Measurements from ENCODE around the gene MST1R.

MST1R gene

DNA sequence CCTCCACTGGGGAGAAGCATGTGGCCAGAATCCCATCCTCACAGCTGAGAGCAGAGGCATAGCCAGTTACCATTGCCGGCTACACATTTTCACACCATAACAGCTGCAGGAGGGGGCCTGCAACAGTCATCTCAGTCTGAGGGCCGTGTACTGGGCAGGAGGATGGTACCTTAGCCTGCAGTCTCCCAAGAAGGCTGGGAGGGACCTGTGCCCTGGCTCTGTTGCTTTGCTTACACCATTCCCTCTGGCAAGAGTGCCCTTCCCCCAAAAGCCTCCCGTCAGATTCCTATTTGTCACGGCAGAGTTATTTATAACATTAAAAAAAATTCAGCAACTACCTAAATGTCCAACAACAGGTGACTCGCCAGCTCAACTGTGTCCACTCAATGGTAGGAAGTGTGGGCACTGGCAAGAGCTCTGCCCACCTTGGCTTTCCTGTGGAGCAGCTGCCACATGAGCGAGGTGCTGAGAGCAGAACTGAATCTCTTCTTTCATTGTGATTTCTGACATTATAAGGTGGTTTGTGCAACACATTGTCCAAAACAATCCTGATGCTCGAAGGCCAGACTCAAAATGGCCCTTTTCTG, 38.4 kb downstream of the MST1R start:
- TF ChIP-seq, protein P1, sequence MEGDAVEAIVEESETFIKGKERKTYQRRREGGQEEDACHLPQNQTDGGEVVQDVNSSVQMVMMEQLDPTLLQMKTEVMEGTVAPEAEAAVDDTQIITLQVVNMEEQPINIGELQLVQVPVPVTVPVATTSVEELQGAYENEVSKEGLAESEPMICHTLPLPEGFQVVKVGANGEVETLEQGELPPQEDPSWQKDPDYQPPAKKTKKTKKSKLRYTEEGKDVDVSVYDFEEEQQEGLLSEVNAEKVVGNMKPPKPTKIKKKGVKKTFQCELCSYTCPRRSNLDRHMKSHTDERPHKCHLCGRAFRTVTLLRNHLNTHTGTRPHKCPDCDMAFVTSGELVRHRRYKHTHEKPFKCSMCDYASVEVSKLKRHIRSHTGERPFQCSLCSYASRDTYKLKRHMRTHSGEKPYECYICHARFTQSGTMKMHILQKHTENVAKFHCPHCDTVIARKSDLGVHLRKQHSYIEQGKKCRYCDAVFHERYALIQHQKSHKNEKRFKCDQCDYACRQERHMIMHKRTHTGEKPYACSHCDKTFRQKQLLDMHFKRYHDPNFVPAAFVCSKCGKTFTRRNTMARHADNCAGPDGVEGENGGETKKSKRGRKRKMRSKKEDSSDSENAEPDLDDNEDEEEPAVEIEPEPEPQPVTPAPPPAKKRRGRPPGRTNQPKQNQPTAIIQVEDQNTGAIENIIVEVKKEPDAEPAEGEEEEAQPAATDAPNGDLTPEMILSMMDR (conservative IDR thresholded peaks at IDR 0.05), result no peak
- no peak for TF ChIP-seq ZFX (IDR thresholded peaks at IDR 0.05)

DNA sequence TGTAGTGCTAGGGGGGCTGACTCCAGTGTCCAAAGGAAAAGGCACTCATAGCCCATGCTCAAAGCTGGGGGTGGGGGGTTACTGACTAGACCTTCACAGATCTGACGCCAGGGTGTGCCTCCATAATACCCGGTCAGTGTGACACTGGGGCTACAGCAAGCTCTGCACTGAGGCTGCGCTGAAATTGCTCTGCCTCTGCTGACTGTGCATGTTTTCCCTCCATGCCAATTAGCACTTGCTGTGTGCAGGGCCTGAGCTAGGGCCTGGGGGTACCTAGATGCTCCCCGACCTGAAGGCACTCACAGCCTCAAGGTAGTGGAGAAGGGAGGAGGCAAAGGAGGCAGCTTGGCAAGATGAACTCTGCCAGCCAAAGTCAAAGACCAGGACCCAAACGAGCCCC, 39.2 kb downstream of the MST1R start:
- H3K27ac ChIP-seq, result no peak overlapping the region
- no peak for TF ChIP-seq ZFX (IDR thresholded peaks at IDR 0.05)
- TF ChIP-seq, protein P1 (conservative IDR thresholded peaks at IDR 0.05), result no peak

More for the DNA sequence above, 38.4 kb downstream of the MST1R start:
- no peak overlapping the region for H3K27ac ChIP-seq

DNA sequence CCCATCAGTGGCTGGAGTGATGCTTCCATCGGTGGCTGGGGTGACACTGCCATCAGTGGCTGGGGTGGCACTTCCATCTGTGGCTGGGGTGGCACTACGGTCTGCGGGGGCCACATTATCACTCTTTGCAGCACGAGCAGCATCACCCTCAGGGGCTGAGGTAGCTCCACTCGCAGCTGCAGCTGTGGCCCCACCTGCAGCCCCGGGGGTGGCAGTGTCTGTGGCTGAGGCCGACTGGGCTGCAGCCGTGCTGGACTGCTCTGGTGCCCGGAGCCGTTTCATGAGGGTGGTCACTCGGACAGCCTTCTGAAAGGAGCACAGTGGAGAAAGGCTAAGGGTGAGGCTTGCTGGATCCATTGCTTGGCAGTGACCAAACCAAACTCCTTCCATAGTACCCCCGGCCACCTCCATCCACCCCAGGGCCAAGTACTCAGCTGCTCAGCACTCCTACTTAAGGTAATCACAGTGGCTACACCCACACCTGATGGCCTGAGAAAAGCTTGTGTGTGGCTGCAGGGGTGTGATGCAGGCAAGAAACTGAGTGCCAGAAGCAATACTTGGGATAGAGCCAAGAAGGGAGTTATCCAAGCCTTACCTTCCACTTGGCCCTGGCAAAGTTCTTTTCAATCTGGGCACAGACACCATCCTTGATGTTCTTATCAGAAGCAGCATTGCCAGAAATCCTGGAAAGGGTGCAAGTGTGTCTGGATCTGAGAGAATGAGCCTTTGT, 43.9 kb downstream of the MST1R start:
- TF ChIP-seq, protein P1 (conservative IDR thresholded peaks at IDR 0.05), result no peak
- TF ChIP-seq ZFX (IDR thresholded peaks at IDR 0.05), result no peak
- H3K27ac ChIP-seq, result no peak overlapping the region

DNA sequence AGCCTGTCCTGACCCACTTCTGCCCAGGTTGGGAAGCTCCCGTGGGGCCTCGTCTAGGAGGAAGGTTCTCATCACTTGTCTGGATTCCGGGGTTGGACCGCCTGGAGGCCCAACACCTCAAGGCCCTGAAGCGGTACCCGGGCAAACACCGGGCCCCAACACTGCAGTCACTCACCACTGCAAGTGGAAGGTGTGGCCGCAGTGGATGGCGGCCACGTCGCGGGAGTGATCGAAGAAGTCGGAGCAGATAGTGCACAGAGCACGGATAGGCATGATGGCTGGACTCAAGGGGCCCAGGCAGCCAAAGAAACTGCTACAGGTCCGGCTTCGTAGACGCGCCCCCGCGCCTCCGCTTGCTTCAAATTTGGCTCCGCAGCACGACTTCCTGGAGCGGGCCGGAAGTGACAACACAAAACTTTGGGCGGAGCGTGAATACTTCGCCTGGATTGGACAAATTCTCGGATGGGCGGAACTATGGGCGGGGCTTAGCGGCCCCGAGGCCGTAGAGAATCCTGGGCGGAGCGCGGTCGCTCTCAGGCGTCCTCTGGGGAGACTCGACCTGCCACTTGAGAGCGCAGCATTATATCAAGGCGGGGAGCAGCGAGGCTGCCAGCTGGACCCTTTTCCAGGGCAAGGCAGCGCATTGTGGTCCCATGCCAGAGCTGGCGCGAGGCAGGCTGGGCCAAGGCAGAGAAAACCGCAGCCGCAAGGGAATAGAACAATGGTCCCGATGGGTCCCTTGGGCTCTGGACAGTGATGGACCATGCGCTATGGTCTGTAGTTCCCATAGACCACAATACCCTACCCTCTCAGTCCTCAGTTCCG, 47.3 kb downstream of the MST1R start, which contains the start of gene TRAIP:
TSS of gene TRAIP (minus strand) at position 384 of the 825 bp plus-strand sequence. CDS start at position 273, 111 bp downstream.
- TF ChIP-seq, protein P1 (conservative IDR thresholded peaks at IDR 0.05), result no peak
- TF ChIP-seq ZFX (IDR thresholded peaks at IDR 0.05), result peak; percentile 59; the same call in 1 of the 2 replicates
- H3K27ac ChIP-seq, result peak within 1 kb of the TSS; percentile 80

DNA sequence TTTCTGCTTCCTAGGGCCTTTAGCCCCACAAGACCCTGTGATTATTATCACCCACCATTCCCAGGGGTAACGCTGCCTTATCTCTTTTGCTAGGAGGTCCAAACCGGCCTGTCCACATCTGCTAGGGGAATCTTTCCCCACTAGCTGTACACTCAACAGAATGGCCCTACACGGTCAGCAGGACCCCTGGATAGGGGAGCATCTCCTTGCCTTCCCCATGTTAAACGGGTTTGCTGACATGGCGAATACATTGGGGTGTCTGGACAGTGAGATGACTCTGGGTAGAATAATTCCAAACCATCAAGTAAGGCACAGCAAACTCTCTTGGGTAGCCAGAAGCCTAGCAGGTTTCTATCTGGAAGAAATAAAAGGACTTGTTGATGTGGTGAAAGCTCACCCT, 48.0 kb downstream of the MST1R start:
- peak overlapping the region; percentile 80 for H3K27ac ChIP-seq
- no peak for TF ChIP-seq ZFX (IDR thresholded peaks at IDR 0.05)
- TF ChIP-seq, protein P1 (conservative IDR thresholded peaks at IDR 0.05), result no peak

DNA sequence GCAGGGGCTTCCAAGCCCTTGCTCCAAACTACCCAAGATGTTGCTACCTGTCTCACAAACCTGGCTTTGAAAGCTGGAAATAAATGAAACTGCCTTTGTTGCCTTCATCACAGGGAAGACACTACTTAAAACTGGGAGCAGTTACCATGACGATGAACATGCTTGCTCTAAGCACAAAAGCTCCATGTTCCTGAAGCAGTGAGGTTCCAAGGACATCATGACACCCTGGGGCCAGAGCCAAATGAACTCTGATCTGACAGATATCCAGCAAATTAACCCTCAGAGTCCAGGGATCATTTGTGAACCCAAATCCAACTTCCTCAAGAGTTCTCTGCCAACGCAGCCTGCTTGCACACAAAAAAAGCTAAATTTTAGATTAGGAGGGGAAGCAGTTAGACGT, 58.0 kb downstream of the MST1R start:
- TF ChIP-seq, protein P1 (conservative IDR thresholded peaks at IDR 0.05), result no peak
- H3K27ac ChIP-seq, result no peak overlapping the region

Data from C4-2B (cell line).